ENCODE data around the gene TERT.
"Not testable (repeated sequence)": the region's sequence is repeated elsewhere in the genome, so short reads cannot be mapped to it uniquely, and the experiment has no call there.

Gene TERT

GRCh38 chr5:1294835-1295649 is at the start of gene TERT:
Gene TERT (minus strand): TSS chr5:1295068. CDS start chr5:1294989, 79 bp downstream.
- peak within 1 kb of the TSS; percentile 94 for H3K4me3 ChIP-seq (ENCODE audit: low read depth, low read length)
- no peak for TF ChIP-seq CTCF (IDR thresholded peaks at IDR 0.05; ENCODE audit: low read depth, low read length)

DNA sequence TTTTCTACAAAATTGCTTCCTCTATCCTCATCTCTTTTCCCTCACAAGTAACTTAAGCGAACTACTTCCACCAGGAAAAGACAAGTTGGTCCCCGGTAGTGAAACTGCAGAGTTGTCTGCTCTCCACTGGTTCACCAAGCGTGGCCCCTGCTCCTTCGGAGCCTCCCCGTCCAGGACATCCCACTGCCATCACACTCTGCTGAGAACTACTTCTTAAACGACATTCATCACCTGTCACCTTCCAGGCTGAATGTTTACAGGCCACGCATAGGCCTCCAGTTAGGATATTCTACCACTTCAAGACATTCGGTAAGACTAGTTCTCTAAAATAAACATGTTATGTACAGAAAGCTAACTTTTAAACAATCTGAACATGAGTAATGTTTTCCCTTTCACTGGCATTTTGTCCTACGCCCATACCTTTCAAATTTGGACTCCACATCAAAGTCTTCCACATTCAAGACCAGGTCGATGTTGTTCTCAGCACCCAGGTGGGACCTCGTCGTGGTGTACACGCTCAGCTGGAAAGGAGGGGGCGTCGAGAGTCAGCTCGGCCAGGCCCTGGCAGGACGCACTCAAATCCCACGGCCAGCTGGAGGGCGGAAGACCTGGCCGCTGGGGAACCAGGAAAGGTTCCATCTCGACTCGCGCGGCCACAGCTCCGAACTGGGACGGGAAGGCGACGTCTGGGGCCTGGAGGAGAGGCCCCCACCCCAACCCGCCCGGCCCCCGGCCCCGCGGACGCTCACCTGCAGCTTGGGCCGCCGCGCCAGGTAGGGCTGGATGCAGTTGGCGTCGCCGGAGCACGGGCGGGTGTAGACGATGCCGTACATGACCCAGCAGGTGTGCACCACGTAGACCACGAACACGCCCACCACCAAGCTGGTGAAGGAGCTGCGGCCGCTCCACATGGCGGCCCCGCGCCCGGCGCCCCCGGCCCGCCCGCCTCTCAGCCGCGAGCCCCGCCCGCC is 49.3 kb upstream of the TERT start:
- peak overlapping the region; percentile 75 for H3K4me3 ChIP-seq (ENCODE audit: low read depth, low read length)
- no peak for TF ChIP-seq CTCF (IDR thresholded peaks at IDR 0.05; ENCODE audit: low read depth, low read length)

GRCh38 chr5:1343315-1343751 is 48.5 kb upstream of the TERT start:
- TF ChIP-seq CTCF (IDR thresholded peaks at IDR 0.05; ENCODE audit: low read depth, low read length), result no peak
- H3K4me3 ChIP-seq (ENCODE audit: low read depth, low read length), result no peak overlapping the region

DNA sequence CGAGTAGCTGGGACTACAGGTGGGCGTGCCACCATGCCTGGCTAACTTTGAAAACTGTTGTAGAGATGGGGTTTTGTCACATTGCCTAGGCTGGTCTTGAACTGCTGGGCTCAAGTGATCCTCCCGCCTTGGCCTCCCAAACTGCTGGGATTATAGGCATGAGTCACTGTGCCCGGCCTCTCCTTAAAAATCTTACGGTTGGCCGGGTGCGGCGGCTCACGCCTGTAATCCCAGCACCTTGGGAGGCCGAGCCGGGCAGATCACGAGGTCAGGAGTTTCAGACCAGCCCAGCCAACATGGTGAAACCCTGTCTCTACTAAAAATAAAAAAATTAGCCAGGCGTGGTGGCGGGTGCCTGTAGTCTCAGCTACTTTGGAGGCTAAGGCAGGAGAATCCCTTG is 47.8 kb upstream of the TERT start:
- not testable (repeated sequence) for H3K4me3 ChIP-seq (ENCODE audit: low read depth, low read length)

GRCh38 chr5:1342268-1342667 is 47.4 kb upstream of the TERT start:
- no peak overlapping the region for H3K4me3 ChIP-seq (ENCODE audit: low read depth, low read length)
- TF ChIP-seq CTCF (IDR thresholded peaks at IDR 0.05; ENCODE audit: low read depth, low read length), result no peak

DNA sequence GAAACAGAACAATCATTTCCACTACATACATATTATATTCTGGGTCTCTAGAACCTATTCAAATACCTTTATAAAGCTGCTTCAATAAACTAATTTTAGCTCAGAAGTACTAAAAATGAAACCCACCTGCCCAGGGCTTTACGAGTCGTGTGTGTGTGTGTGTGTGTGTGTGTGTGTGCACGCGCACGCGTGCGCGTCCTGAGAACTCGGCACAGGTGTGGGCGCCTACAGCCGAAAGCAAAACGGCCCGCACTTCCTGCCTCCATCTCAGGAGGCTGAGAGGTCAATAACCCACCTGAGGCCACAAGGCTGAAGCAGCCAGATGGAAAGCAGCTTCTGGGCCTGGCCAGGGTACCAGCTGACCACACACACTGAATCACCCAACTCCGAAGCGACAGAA is 47.0 kb upstream of the TERT start:
- no peak for TF ChIP-seq CTCF (IDR thresholded peaks at IDR 0.05; ENCODE audit: low read depth, low read length)
- no peak overlapping the region for H3K4me3 ChIP-seq (ENCODE audit: low read depth, low read length)

GRCh38 chr5:1339818-1340210 is 44.9 kb upstream of the TERT start:
- not testable (repeated sequence) for H3K4me3 ChIP-seq (ENCODE audit: low read depth, low read length)

DNA sequence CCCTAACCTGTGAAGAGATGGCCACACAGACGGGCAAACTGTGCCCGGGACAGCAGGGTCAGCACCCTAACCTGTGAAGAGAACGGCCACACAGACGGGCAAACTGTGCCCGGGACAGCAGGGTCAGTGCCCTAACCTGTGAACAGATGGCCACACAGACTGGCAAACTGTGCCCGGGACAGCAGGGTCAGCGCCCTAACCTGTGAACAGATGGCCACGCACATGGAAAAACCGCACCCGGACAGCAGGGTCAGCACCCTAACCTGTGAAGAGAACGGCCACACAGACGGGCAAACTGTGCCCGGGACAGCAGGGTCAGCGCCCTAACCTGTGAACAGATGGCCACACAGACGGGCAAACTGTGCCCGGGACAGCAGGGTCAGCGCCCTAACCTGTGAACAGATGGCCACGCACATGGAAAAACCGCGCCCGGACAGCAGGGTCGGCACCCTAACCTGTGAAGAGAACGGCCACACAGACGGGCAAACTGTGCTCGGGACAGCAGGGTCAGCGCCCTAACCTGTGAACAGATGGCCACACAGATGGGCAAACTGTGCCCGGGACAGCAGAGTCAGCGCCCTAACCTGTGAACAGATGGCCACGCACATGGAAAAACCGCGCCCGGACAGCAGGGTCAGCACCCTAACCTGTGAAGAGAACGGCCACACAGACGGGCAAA is 44.4 kb upstream of the TERT start:
- H3K4me3 ChIP-seq (ENCODE audit: low read depth, low read length), result not testable (repeated sequence)
